T-cell (primary cell): ENCODE results near the gene RAB1B. TPM values are rescaled to one million over a fixed set of nuclear protein-coding genes. Genes with fewer than 3 reads are reported as not detected.

Experiments
- ATAC-seq, 4 experiments: fragments of 200-7000 bp in 3 of 4; fragments of 150-1000 bp in 1 of 4; cut with Tn5 transposase; replicated peaks in 1 of 4; 1 replicate in 3 of 4; 2 replicates in 1 of 4; pipeline ENCODE4 v1.10.0; 2021; ENCODE audit warnings: moderate library complexity in 3 of 4, mild to moderate bottlenecking in 2 of 4, moderate number of reproducible peaks in 1 of 4
- CTCF ChIA-PET, 2 donors: fragments of 300-600 bp; sonication (Branson Sonifier 250); formaldehyde crosslinking; loops; one replicate each; lab custom pipeline; 2022; ENCODE audit warnings: antibody characterized with exemption in 2 of 2; lab: Charles Lee
- POLR2A ChIA-PET, 2 donors: fragments of 300-600 bp; sonication (Branson Sonifier 250); formaldehyde crosslinking; loops; one replicate each; lab custom pipeline; 2022; ENCODE audit warnings: antibody characterized with exemption in 2 of 2; lab: Charles Lee
- DNase-seq, 35 experiments: peaks; one replicate each; pipeline versions ENCODE4 v3.0.0 to v3.0.0-alpha.2; 2013 to 2023
- H3K27ac ChIP-seq: one replicate; pipeline ENCODE4 v1.5.1; 2013; ENCODE audit warnings: low read length
- H3K27me3 ChIP-seq, 2 experiments: replicated peaks in 1 of 2; 1 replicate in 1 of 2; 2 replicates in 1 of 2; pipeline versions ENCODE4 v1.6.1 to v1.7.0; 2013; ENCODE audit warnings: low read length in 1 of 2, mixed read lengths in 1 of 2; ENCODE audit not compliant: control insufficient read depth in 2 of 2, insufficient read depth in 2 of 2; ENCODE audit errors: extremely low read depth in 1 of 2
- H3K36me3 ChIP-seq, 2 donors: 1 replicate in 1 of 2; 2 replicates in 1 of 2; pipeline versions ENCODE4 v1.6.1 to v1.7.0; 2013; ENCODE audit warnings: low read length in 1 of 2; ENCODE audit not compliant: control insufficient read depth in 2 of 2, insufficient read depth in 1 of 2; ENCODE audit errors: extremely low read depth in 1 of 2
- H3K4me1 ChIP-seq, 2 experiments: 1 replicate in 1 of 2; 2 replicates in 1 of 2; pipeline versions ENCODE4 v1.6.1 to v1.7.0; 2013; ENCODE audit warnings: low read length in 2 of 2, mixed read lengths in 1 of 2; ENCODE audit not compliant: insufficient read depth in 2 of 2, control insufficient read depth in 1 of 2; ENCODE audit errors: extremely low read depth in 1 of 2
- H3K4me3 ChIP-seq, 2 donors: 1 replicate in 1 of 2; 2 replicates in 1 of 2; pipeline versions ENCODE4 v1.5.1 to v1.7.0; 2013; ENCODE audit warnings: mild to moderate bottlenecking in 2 of 2, low read length in 1 of 2, moderate library complexity in 1 of 2; ENCODE audit not compliant: control insufficient read depth in 1 of 2; ENCODE audit errors: extremely low read depth in 1 of 2
- H3K9me3 ChIP-seq: 2 replicates; pipeline ENCODE4 v1.7.0; 2013
- H3K27ac Mint-ChIP-seq, 2 donors: one replicate each; pipeline ENCODE4 v1.8.0; 2020 to 2021; ENCODE audit warnings: mild to moderate bottlenecking in 2 of 2, mixed read lengths in 2 of 2
- H3K27me3 Mint-ChIP-seq, 2 donors: one replicate each; pipeline ENCODE4 v1.8.0; 2021 to 2022; ENCODE audit warnings: mixed read lengths in 2 of 2
- H3K36me3 Mint-ChIP-seq: one replicate; pipeline ENCODE4 v1.8.0; 2021; ENCODE audit warnings: mixed read lengths
- H3K4me1 Mint-ChIP-seq, 3 donors: one replicate each; pipeline ENCODE4 v1.8.0; 2020 to 2022; ENCODE audit warnings: mixed read lengths in 3 of 3, mild to moderate bottlenecking in 1 of 3
- H3K4me3 Mint-ChIP-seq, 3 donors: one replicate each; pipeline ENCODE4 v1.8.0; 2020 to 2022; ENCODE audit warnings: mild to moderate bottlenecking in 3 of 3, mixed read lengths in 3 of 3, moderate library complexity in 3 of 3
- H3K9me3 Mint-ChIP-seq, 3 donors: one replicate each; pipeline ENCODE4 v1.8.0; 2020 to 2022; ENCODE audit warnings: mixed read lengths in 3 of 3
- WGBS: methylation state at CpG from one replicate; pipeline ENCODE4 v1.1.5; 2013; ENCODE audit warnings: missing lambda C conversion rate; ENCODE audit not compliant: insufficient coverage; 5-methylcytosine and 5-hydroxymethylcytosine counted together
- total RNA-seq, 35 experiments: library from RNA in 6 of 35; stranded (reverse) in 6 of 35; fragments of 120-200 nt in 1 of 35; gene quantifications; one replicate each; pipeline versions ENCODE4 v1.2.1 to v1.2.4 and lab custom pipeline; 2013 to 2026

RAB1B gene
- total RNA-seq, 5 donors from 2014 or later (not counting 1 experiment from before 2014, with no cell fraction given), result 60.7 to 98.8 (median 95.2) TPM

- DNase-seq, result peak; percentile 95 to 100 (median 100)
- peaks cover 38 to 48% (median 42%) of the 10 kb centered on the region in 3 donors for H3K4me1 Mint-ChIP-seq
- 11% methylated on average over 30 of the region's 35 CpGs for WGBS
- H3K27ac ChIP-seq, result peak overlapping the region; percentile 50
- no peak overlapping the region for H3K4me3 ChIP-seq
- H3K27ac Mint-ChIP-seq, result peak overlapping the region; percentile 19 to 66
- CTCF ChIA-PET, result interaction anchor here in 1 of 2 donors (0.9 kb wide), 1 partner anchor 60 kb away, joined by 8 read pairs; no protein-coding TSS in a partner anchor
- POLR2A ChIA-PET, result interaction anchor here (0.5 to 1.5 kb wide), 2 partner anchors 10 to 29 kb away, joined by 4 to 10 read pairs; no protein-coding TSS in a partner anchor
- peaks cover 0 to 12% of the 10 kb centered on the region in 2 experiments for H3K27me3 ChIP-seq
- H3K4me3 Mint-ChIP-seq, result peak overlapping the region in 1 of 3 donors; percentile 54
- H3K36me3 Mint-ChIP-seq, result no peaks in the 10 kb centered on the region
- no peaks in the 10 kb centered on the region for H3K9me3 Mint-ChIP-seq
- H3K9me3 ChIP-seq, result no peaks in the 10 kb centered on the region
- no peaks in the 10 kb centered on the region for H3K27me3 Mint-ChIP-seq
- ATAC-seq, result peak; percentile 80 to 89 (median 86)
- peaks cover 4 to 9% of the 10 kb centered on the region in 2 donors for H3K36me3 ChIP-seq
- peaks cover 2 to 45% of the 10 kb centered on the region in 2 experiments for H3K4me1 ChIP-seq
These were observed 14.3 kb downstream of the RAB1B start for GRCh38 chr11:66282468-66283455.

- Histone ChIP-seq H3K36me3 (peaks cover 4 to 9% of the 10 kb centered on the region in 2 donors), H3K27me3 (peaks cover 0 to 12% of the 10 kb centered on the region in 2 experiments), H3K4me3 (no peak overlapping the region), H3K27ac (no peak overlapping the region), H3K9me3 (no peaks in the 10 kb centered on the region), H3K4me1 (peaks cover 6 to 49% of the 10 kb centered on the region in 2 experiments)
- DNase-seq, result peak in 1 of 35 experiments; percentile 7
- no peaks in the 10 kb centered on the region for H3K36me3 Mint-ChIP-seq
- ChIA-PET POLR2A (interaction anchor here in 1 of 2 donors (0.7 kb wide), 1 partner anchor 780 kb away, joined by 6 read pairs; no protein-coding TSS in a partner anchor), CTCF (interaction anchor here in 1 of 2 donors (0.9 kb wide), 1 partner anchor 61 kb away, joined by 8 read pairs; no protein-coding TSS in a partner anchor)
- WGBS, result 86% methylated on average over 2 of the region's 14 CpGs
- H3K4me3 Mint-ChIP-seq, result peak overlapping the region in 1 of 3 donors; percentile 54
- no peak for ATAC-seq
- peaks cover 40 to 54% (median 42%) of the 10 kb centered on the region in 3 donors for H3K4me1 Mint-ChIP-seq
- H3K27me3 Mint-ChIP-seq, result no peaks in the 10 kb centered on the region
- H3K9me3 Mint-ChIP-seq, result no peaks in the 10 kb centered on the region
- no peak overlapping the region for H3K27ac Mint-ChIP-seq
These were observed 15.1 kb downstream of the RAB1B start for GRCh38 chr11:66283461-66284105.

GRCh38 chr11:66284526-66285078 lies 16.2 kb downstream of the RAB1B start:
- no peak for DNase-seq
- H3K36me3 ChIP-seq, result peaks cover 4 to 9% of the 10 kb centered on the region in 2 donors
- peaks cover 0 to 5% of the 10 kb centered on the region in 2 experiments for H3K27me3 ChIP-seq
- H3K4me1 ChIP-seq, result peaks cover 6 to 45% of the 10 kb centered on the region in 2 experiments
- no peak for ATAC-seq
- H3K9me3 Mint-ChIP-seq, result no peaks in the 10 kb centered on the region
- no peak overlapping the region for H3K27ac ChIP-seq
- H3K4me3 ChIP-seq, result no peak overlapping the region
- H3K27ac Mint-ChIP-seq, result no peak overlapping the region
- ChIA-PET CTCF (no interaction called here), POLR2A (no interaction called here)
- no peak overlapping the region for H3K4me3 Mint-ChIP-seq
- peaks cover 39 to 52% (median 42%) of the 10 kb centered on the region in 3 donors for H3K4me1 Mint-ChIP-seq
- no peaks in the 10 kb centered on the region for H3K27me3 Mint-ChIP-seq
- H3K9me3 ChIP-seq, result no peaks in the 10 kb centered on the region
- WGBS, result 93% methylated on average over 8 of the region's 16 CpGs
- no peaks in the 10 kb centered on the region for H3K36me3 Mint-ChIP-seq

GRCh38 chr11:66285250-66285947 lies 17.0 kb downstream of the RAB1B start:
- no peak overlapping the region for H3K27ac ChIP-seq
- POLR2A ChIA-PET, result interaction anchor here in 1 of 2 donors (0.5 kb wide), 1 partner anchor 122 kb away, joined by 16 read pairs; no protein-coding TSS in a partner anchor
- ATAC-seq (no peak), DNase-seq (no peak)
- H3K4me3 Mint-ChIP-seq, result peak overlapping the region in 1 of 3 donors; percentile 18
- no peak overlapping the region for H3K27ac Mint-ChIP-seq
- no peaks in the 10 kb centered on the region for H3K9me3 Mint-ChIP-seq
- no peaks in the 10 kb centered on the region for H3K9me3 ChIP-seq
- CTCF ChIA-PET, result no interaction called here
- WGBS, result 97% methylated on average over 10 of the region's 13 CpGs
- peaks cover 6 to 51% of the 10 kb centered on the region in 2 experiments for H3K4me1 ChIP-seq
- no peaks in the 10 kb centered on the region for H3K27me3 ChIP-seq
- no peaks in the 10 kb centered on the region for H3K36me3 Mint-ChIP-seq
- H3K27me3 Mint-ChIP-seq, result no peaks in the 10 kb centered on the region
- H3K4me1 Mint-ChIP-seq, result peaks cover 44 to 59% (median 50%) of the 10 kb centered on the region in 3 donors
- H3K4me3 ChIP-seq, result no peak overlapping the region
- peaks cover 4 to 9% of the 10 kb centered on the region in 2 donors for H3K36me3 ChIP-seq

GRCh38 chr11:66286699-66287098 lies 18.3 kb downstream of the RAB1B start:
- Histone ChIP-seq H3K4me3 (no peak overlapping the region), H3K36me3 (peaks cover 4 to 9% of the 10 kb centered on the region in 2 donors), H3K4me1 (peaks cover 6 to 51% of the 10 kb centered on the region in 2 experiments), H3K27ac (no peak overlapping the region), H3K9me3 (no peaks in the 10 kb centered on the region), H3K27me3 (peaks cover 0 to 7% of the 10 kb centered on the region in 2 experiments)
- Mint-ChIP-seq H3K36me3 (no peaks in the 10 kb centered on the region), H3K4me3 (peak overlapping the region; percentile 31 to 93 (median 70)), H3K9me3 (no peaks in the 10 kb centered on the region), H3K4me1 (peaks cover 43 to 56% (median 48%) of the 10 kb centered on the region in 3 donors), H3K27me3 (peaks cover 0 to 5% of the 10 kb centered on the region in 2 donors), H3K27ac (no peak overlapping the region)
- WGBS, result 93% methylated on average over 5 of the region's 5 CpGs
- DNase-seq (no peak), ATAC-seq (no peak)
- ChIA-PET CTCF (no interaction called here), POLR2A (interaction anchor here in 1 of 2 donors (0.6 kb wide), 1 partner anchor 653 kb away, joined by 3 read pairs; no protein-coding TSS in a partner anchor)
